Mucosa of gallbladder (tissue), 1 donor: ENCODE data around the gene RAPGEF5. TPM values are rescaled to one million over a fixed set of nuclear protein-coding genes. Genes with fewer than 3 reads are reported as not detected.

ENCODE experiments used
- DNase-seq: peaks from one replicate; pipeline ENCODE4 v3.0.0-alpha.2; 2020; ENCODE audit warnings: low spot score
- total RNA-seq: library from RNA; stranded (reverse); gene quantifications from one replicate; pipeline ENCODE4 v1.2.1, GENCODE V29; 2021
- donor health status: DM: no; HTN: no; CAD: no.

The RAPGEF5 gene
- total RNA-seq, 1 donor from 2014 or later = 53.4 TPM

DNA sequence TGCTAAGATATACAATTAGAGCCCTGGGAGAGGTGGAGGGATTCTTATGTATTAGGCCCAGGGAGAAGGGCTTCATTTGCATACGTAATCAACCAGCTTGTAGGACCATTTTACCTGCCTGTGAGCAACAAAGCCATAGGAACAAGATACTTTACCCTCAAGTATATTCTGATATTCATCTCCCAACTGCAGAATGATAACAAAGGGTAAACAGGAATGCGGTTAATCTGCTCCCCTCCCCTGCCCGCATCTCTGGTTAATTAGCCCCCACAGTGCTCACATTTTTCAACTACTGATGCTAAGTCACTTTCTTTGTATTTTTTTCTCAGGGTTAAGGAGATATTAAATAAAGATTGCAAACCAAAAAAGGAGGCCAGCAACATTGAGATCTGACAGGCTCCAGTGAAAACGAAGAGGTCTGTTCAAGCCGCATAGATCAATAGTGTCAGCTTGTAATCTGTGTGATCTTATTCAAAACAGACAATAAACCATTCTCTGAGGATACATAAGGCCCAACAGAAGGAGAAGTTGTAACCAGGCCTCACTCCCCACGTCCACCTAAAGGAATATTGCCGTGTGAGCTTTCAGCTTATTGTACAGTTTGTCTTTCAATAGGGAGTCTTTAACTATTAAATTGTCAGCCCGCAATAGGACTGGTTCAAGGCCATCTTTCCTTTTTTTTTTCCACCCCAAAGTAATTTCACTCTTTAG lies 203.4 kb downstream of the RAPGEF5 start:
- no peak for DNase-seq

DNA sequence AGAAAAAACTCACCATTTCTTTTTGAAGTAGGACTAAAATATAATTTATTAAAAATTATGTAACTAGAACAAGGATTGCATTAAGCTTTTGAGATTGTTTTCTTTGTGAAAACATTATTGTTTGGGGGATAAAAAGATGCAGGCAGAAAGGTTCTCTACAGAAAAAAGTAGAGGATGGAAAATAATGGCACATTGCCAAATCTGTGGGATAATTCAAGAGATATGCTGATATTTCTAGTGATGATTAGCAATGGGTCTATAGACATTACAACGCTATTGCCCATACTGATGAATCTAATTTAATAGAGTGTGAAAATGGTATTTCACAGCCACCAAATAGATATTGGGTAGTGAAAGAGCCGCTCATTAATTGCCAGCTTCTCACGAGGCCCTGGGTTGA lies 204.3 kb downstream of the RAPGEF5 start:
- DNase-seq = no peak

DNA sequence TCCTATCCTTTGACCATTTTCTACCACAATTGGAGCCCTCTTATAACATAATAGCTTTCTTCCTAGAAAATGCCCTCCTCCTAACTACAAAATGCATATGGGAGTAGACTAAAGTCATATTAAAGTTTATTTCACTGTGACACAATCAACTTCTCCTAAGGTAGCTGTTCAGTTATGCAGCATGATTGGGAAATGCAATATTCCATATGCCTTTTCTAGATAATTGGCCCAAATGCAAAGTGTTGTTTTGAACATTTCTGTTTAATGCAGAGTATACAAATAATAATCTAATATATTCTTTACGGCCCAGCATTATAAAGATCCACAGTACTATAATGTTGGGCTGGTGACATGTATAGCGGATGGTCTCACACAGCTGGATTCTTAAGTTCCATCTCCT lies 205.1 kb downstream of the RAPGEF5 start:
- DNase-seq = no peak

DNA sequence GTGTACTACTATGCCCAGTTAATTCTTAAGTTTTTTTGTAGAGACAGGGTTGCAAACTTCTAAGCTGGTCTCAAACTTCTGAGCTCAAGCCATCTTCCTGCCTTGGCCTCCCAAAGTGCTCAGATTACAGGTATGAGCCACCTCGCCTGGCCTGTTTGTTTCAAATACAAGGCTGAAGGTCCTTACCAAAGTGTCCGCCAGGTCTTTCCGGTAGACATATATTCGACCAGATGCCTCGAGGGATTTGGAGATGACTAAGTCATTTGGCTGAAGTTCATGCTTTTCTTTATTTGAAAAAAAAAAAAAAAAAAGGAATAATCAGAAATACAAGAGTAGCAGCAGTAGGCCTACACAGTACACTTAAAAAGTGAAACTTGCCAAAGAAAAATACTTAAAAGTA lies 206.7 kb downstream of the RAPGEF5 start:
- no peak for DNase-seq

DNA sequence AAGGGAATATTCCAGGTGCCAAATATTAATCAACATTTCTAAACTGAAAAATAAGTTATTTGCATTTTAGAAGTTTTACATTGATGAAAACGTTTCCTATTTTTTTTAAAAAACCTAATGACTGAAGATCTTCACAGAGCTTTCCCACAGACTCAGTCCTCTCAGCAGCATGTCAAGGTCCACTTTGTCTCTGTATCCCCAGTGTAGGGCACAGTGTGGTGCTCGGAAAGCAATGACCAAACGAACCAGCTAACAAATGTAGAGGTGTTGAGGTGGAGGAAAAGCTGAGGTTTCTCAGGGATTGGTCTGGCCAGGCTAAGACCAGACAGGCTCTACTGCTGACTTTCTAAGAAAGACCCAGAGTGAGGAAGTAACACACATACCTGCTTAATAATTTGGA lies 209.1 kb downstream of the RAPGEF5 start:
- no peak for DNase-seq

DNA sequence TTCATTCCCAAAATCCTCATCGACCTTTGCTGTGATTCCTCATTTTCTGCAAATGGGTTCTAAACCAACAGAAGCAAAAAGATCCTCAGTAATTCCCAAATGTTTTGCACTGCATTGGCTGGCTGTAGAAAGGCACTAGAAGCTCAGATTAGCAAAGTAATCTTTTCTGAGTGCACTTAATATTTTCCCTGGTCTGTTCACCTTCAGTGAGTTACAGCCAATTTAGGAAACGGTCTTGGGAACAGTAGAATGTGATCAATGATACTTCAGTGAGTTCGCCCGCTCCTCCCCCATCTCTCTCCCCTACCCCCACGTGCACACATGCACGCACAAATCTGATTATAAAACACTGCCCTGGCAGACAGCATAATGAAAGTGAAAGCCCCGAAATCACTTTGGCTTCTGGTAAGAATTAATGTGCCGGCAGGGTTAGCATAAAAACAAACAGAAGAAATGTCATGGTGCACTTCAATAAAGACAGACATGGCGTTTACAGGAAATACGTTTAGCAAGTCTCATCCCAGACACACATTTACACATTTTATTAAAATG lies 209.9 kb downstream of the RAPGEF5 start:
- no peak for DNase-seq

DNA sequence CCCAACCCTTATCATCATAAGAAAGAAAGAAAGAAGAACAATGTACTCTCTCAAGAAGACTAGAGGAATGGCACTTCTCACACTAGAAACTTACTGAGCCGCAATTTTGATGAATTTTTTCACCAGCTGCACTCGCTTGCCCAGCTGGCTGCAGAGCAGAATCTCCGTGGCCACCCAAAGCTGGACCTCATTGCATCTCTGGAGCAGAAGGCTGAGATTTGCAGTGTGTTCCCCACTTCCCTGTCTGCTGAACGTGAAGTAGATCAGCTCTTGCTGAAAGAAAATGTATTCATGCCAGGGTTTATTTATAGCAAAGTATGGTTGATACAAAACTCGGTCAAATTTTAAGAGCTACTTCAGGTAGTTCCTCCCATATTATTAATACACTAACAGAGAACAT lies 212.0 kb downstream of the RAPGEF5 start:
- no peak for DNase-seq

DNA sequence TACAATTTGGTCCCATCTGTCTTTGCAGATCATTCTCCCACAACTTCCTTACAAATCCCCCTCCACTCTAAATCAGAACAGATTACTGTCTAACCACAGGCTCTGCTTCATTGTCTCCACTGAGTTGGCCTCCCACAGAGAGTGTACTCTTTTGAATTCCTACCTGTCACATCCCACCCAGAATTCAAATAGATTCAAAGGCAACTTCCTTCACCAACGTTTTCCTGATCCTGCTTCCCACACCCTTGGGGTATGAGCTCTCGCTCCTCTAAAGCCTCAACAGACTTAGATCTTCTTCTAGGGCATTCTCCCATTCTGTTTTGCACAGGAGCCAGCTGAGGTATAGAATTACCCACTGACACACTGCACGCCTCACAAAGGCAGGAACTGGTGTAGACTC lies 213.5 kb downstream of the RAPGEF5 start:
- no peak for DNase-seq

DNA sequence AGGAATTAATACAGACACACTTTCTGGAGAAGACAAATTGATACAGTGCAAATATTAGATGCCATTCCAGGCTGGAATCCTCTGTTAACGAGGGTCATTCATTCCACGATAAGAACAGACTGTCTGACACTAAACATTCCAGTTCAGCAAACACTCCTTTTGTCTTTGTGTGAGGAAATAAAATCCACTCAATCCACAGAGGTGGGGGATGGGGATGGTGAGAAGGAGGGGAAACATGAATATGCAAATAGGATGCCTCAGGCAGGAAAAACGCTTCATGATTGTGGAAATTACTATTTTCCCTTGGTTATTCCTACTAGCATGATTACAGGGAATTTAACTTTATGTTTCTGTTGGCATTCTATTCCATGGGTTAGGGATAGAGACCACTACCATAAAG lies 214.4 kb downstream of the RAPGEF5 start:
- DNase-seq = no peak

DNA sequence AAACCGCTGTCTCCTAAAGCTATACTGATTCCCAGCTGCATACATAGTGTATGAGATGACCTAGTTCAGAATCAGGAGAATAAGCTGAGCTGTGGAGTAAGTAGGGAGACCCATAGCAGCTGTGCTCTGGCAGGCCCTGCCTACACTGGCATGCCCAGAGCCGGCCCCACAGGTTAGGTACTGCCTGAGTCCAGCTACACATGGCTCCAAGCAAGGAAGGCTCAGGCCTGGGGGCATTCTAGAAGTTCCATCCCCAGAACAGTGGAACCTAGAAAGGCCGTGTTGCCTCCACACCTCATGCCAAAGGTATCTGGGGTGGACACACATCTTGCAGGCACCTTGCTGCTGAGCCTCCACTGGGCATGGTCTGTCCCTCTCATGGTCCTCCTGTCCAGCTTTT lies 215.6 kb downstream of the RAPGEF5 start:
- DNase-seq = no peak

DNA sequence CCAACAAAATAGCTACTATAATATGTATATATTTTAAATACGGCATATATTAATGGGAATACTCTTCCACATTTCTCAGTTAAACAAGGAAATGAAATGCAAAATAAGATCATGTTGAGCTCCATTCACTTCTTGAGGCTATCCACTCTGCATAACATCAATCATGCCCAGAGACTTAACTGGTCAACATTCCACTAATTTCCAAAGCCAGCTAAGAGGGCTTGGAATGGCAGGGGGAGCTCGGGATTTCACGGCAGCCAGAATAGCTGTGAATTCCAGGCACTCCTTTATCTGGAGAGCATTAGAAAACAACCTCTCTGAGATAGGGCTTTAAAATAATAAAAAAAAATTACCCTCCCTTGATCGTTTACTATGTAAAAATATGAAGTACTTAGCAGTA lies 216.4 kb downstream of the RAPGEF5 start:
- DNase-seq = no peak

DNA sequence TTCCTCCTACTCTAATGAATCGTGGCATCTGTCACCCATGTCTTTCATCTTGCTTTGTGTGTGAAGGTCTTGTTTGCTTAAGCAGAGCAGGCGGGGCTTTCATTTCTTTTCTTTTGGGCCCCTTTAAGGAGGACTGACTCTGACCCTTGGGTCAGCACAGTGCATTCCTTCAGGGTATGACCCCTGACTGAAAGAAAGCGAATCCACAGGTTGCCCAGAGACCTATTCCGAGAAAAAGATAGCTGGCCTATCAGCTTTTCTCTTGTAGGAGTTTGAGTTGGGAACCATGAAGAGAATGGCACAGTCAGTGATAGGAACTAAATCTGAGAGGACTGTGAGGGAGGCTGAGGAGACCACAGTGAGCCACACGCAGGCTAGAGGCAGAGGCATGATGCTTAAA lies 218.1 kb downstream of the RAPGEF5 start:
- no peak for DNase-seq

DNA sequence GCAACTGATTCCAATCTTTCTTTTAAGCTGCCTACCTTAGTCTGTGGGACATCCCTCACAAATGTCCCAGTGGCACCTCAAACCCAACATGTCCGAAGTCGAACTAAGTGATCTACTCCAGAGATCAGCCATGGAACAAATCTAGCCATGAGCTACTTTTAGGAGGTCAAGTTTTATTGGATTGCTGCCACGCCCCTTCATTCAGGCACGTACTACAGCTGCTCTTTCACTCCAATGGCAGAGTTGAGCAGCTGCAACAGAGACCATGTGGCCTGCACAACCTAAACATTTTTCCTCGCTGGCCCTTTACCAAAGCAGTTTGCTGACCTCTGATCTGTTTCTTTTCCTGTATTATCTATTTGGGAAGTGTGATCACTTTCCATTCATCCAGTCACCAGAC lies 218.8 kb downstream of the RAPGEF5 start:
- DNase-seq = no peak

DNA sequence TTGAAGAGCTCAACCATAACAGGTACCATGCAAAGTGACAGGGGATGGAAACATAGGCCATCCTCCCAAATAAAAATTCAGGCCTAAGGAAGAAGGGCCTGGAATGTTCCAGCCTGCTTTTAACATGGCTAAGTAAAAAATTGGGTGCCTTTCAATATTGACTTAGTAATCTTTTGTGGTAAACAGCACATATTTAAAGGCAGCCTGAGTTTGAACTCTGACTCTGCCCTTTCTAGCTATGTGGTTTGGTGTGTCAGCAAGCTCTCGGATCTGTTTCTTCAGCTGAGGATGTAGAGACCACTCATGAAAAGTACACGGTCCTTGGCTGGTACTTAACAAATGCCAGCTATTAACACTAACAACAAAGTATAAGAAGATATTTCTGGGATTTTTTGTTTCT lies 219.5 kb downstream of the RAPGEF5 start:
- no peak for DNase-seq

DNA sequence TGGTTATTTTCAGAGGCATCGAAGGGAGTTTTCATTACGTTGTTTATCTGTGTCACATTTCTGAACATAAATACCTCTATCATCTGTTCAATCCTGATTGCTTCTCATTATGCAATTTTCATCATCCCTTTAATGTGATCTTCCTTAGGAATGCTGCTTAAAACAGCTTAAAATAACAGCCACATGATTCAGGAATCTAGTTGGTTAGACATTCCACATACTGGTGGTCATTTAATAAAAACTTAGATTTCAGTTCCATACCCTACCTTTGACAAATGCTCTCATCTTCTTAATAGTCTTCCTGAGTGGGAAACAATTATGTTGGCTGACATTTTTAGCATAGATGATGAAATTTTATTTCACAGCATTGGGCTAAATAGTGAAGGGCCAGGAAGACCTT lies 219.9 kb downstream of the RAPGEF5 start:
- DNase-seq = no peak

DNA sequence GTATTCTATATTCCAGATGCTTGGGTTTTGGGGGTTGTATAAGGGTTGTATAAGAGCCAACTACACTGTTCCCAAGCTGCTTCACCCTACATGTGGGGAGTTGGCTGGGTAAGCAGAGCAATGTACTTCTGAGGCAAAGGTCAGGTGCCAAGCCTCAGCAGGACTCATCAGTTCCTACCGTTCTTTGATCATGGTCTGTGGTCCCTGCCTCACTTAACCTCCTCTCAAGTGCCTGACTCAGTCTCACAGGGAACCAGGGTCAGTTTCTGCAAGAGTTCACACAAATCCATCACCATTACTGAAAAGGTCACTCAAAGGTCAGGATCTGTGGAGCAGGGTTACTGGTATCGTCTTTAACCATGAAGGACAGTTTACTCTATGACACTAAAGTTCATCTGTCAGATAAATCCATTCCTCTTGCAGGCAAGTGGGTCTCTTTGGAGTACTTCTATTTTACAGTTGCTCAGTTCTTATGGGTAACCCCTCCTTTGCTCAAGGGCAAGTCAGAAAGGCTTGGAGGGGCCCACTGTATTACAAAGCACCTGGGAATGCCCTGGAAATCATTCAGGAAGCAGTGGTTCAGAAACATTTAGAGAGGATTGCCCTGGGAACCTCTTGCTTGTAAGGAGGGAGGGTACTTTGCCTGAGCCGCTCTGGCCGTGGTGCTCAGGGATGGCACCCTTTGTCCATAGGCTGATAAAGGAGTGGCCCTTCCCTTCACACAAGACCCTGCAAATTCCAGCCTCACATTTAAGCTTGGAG lies 227.0 kb downstream of the RAPGEF5 start:
- no peak for DNase-seq

DNA sequence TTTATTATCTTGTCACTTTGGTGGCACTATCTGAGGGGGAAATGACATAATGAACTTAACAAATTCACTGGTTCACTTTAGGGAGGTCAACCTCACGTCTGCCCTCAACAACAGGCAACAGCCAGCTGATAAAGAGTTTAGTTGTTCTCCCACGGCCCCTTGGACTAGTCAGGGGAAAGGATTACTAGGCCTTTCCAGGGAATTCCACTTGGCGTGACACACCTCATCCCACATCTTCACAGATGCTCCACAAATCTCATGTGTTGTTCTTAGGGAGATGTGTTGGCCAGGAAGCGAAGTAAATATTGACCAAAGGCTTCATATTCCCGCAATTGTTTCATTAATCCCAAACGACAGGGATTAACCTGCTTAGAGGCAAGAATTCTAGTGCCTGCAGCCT lies 227.8 kb downstream of the RAPGEF5 start:
- no peak for DNase-seq

DNA sequence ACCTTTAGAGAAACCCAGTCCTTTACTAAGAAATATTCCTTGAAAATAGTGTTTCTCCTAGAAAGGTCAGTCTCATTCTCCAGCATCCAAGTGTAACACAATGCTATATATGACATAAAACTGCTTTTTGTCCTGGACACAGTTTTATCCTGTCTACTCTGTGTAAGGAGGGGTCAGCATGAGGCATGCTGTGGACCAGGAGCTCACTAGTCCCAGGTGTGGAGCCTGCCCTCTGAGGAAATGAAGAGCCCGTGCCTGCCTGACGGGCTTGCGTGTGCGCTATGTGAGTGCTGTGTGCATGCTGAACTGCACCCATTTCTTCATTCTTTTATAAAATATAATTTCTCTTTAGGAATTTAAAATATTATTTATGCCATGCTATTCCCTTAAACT lies 228.4 kb downstream of the RAPGEF5 start:
- DNase-seq = no peak

DNA sequence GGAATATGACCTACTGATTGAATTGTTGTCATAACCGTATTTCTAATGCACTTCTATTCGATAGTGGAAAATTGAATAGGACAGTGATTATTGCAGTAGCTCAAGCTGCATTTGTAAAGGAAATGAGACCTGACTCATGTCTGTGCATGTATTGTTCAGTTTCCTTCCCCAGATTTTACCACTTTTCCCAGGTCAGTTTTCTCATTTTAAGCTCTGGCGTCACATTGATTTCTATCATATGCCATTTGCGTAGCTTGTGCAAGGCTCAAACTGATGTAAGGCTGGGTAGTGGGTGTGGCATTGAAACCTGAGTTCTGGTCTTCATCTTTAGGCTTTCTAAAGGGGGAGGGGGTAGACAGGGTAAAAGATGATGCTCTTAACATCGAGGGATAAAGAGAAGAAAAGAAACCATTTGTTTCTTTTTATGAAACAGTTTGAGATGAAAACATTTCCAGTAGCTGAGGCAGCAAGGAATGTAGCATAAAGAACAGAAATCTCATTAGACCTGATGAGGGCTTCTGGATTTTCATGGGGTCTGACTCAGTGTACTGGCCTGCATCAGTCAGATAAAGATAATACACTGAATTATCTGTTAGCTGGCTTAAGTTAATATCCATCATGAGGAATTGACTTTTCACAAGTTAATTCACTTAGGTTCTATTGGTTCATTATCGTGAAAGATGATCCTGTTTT lies 229.0 kb downstream of the RAPGEF5 start:
- DNase-seq = no peak

DNA sequence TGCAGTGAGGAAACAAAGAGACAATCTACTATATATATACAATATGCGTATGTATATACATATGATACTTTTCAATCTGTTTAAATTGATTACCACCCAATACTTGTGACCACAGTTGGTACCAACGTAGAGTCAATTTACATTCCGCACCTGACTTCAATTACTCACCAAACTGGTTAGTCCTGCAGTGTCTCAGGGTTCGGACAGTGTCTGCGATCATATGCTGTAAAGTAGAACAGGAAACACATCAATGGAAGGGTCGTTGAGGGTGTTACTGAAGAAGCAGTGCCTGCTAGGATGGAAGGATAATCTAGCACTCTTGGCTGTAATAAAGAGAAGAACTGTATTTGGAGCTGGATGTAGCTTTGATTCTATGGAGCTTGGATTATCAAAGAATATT lies 231.5 kb downstream of the RAPGEF5 start:
- no peak for DNase-seq

DNA sequence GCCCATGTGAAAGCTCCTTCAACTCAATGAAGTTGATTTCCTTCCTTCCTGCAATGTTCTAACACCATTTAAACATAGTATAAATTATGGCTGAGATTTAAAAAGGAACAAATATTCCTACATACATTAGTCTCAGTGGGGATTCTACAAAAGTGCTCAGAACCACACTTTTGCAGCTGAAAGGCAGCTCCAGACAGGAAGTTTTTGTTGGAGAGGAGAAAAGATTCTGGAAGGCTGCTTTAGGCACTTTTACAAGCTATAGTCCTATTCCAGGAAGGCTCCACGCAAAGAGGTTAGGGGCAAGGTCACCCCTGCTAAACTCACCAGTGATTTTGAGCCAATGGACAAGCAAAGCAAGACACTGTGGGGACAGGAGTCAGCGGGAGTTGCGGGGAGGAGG lies 232.0 kb downstream of the RAPGEF5 start:
- no peak for DNase-seq

DNA sequence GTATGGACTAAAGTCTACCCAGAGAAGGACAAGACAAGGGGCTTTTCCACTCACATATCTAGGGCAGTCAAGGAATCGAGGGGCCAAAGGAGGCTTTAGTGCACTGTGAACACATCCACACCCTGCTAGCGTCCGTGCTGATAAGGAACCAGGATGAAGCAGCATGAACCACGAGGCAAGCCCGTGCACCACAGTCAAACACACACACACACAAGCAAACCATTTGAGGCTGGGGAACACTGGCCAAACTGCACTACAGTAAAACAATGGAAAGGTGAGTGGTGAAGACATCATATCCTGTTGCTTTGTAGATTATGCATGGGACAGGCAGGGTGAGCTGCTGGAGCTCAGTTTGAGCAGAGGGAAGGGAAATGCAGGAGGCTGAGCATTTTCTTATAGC lies 233.8 kb downstream of the RAPGEF5 start:
- DNase-seq = no peak
